NCI-H1694 treated with DMSO at 0.1 percent for 48 hours (cell line): ENCODE results near the gene MBD3L2.
"Not testable (repeated sequence)": the region's sequence is repeated elsewhere in the genome, so short reads cannot be mapped to it uniquely, and the experiment has no call there.

Source experiments
- DNase-seq: peaks from one replicate; lab custom pipeline; 2025; lab: John Stamatoyannopoulos, UW

The MBD3L2 gene

GRCh38 chr19:7049021-7049420 lies at the start of gene MBD3L2:
Gene MBD3L2 (plus strand): TSS chr19:7049321. CDS start chr19:7049374, 53 bp downstream.
- not testable (repeated sequence) for DNase-seq

- no peak for DNase-seq
These were observed 49.2 kb upstream of the MBD3L2 start for GRCh38 chr19:6999933-7000332.

GRCh38 chr19:7000333-7000732 lies 48.8 kb upstream of the MBD3L2 start:
- DNase-seq = no peak

- DNase-seq = no peak
These were observed 48.3 kb upstream of the MBD3L2 start for GRCh38 chr19:7000816-7001215.

- DNase-seq = no peak
These were observed 44.7 kb upstream of the MBD3L2 start for GRCh38 chr19:7004313-7004931.

- no peak for DNase-seq
These were observed 42.9 kb upstream of the MBD3L2 start for GRCh38 chr19:7006135-7006704.

GRCh38 chr19:7007859-7008258 lies 41.3 kb upstream of the MBD3L2 start:
- no peak for DNase-seq

- no peak for DNase-seq
These were observed 38.2 kb upstream of the MBD3L2 start for GRCh38 chr19:7010722-7011593.

- DNase-seq = no peak
These were observed 35.4 kb upstream of the MBD3L2 start for GRCh38 chr19:7013678-7014077.

GRCh38 chr19:7018828-7019227 lies 30.3 kb upstream of the MBD3L2 start:
- no peak for DNase-seq

- not testable (repeated sequence) for DNase-seq
These were observed 27.8 kb upstream of the MBD3L2 start, which contains the start of gene MBD3L2B for GRCh38 chr19:7021331-7021730. Gene MBD3L2B (minus strand): TSS chr19:7021431. CDS start chr19:7021397, 34 bp downstream.

- DNase-seq = not testable (repeated sequence)
These were observed 20.3 kb upstream of the MBD3L2 start for GRCh38 chr19:7028790-7029189.

GRCh38 chr19:7030278-7030677 lies 18.8 kb upstream of the MBD3L2 start, which contains the start of gene MBD3L5:
Gene MBD3L5 (plus strand): TSS chr19:7030578. CDS start chr19:7030612, 34 bp downstream.
- not testable (repeated sequence) for DNase-seq

GRCh38 chr19:7040079-7040478 lies 9.0 kb upstream of the MBD3L2 start, which contains the start of gene MBD3L4:
Gene MBD3L4 (minus strand): TSS chr19:7040179. CDS start chr19:7040144, 35 bp downstream.
- DNase-seq = not testable (repeated sequence)

- DNase-seq = not testable (repeated sequence)
These were observed 7.6 kb upstream of the MBD3L2 start for GRCh38 chr19:7041563-7041962.

- not testable (repeated sequence) for DNase-seq
These were observed 2.3 kb downstream of the MBD3L2 start for GRCh38 chr19:7051421-7051820.

GRCh38 chr19:7052896-7053295 lies 3.8 kb downstream of the MBD3L2 start:
- not testable (repeated sequence) for DNase-seq

GRCh38 chr19:7054635-7055368 lies 5.7 kb downstream of the MBD3L2 start:
- DNase-seq = not testable (repeated sequence)

- DNase-seq = not testable (repeated sequence)
These were observed 6.6 kb downstream of the MBD3L2 start for GRCh38 chr19:7055679-7056078.

- DNase-seq = not testable (repeated sequence)
These were observed 7.2 kb downstream of the MBD3L2 start for GRCh38 chr19:7056371-7056770.

GRCh38 chr19:7058576-7058975 lies 9.5 kb downstream of the MBD3L2 start, which contains the start of gene MBD3L3:
Gene MBD3L3 (minus strand): TSS chr19:7058676. CDS start chr19:7058605, 71 bp downstream.
- DNase-seq = not testable (repeated sequence)

GRCh38 chr19:7059977-7060376 lies 10.9 kb downstream of the MBD3L2 start:
- not testable (repeated sequence) for DNase-seq
